RCC 7860 (cell line): ENCODE data around the gene SUSD3.
"Not testable (repeated sequence)": the region's sequence is repeated elsewhere in the genome, so short reads cannot be mapped to it uniquely, and the experiment has no call there.

Source experiments
- DNase-seq: peaks from one replicate; pipeline ENCODE4 v3.0.0-alpha.2; 2015; ENCODE audit warnings: low spot score
- FAIRE-seq: peaks from 2 replicates; lab custom pipeline; 2012; peaks lifted over from hg19 to GRCh38; lab: Jason Lieb, UNC

Gene SUSD3

GRCh38 chr9:93091453-93092081 is 33.1 kb downstream of the SUSD3 start:
- DNase-seq (peak; percentile 50), FAIRE-seq (no peak)

GRCh38 chr9:93092251-93092991 is 33.9 kb downstream of the SUSD3 start:
- no peak for DNase-seq
- FAIRE-seq: no peak

- DNase-seq (no peak), FAIRE-seq (no peak)
These were observed 34.8 kb downstream of the SUSD3 start for GRCh38 chr9:93093127-93093876.

- DNase-seq (no peak), FAIRE-seq (no peak)
These were observed 35.6 kb downstream of the SUSD3 start for GRCh38 chr9:93093877-93094657.

GRCh38 chr9:93094658-93095204 is 36.2 kb downstream of the SUSD3 start:
- DNase-seq (no peak), FAIRE-seq (no peak)

GRCh38 chr9:93095205-93096130 is 37.0 kb downstream of the SUSD3 start:
- DNase-seq: peak; percentile 95
- FAIRE-seq: peak; percentile 50

GRCh38 chr9:93096131-93096802 is 37.8 kb downstream of the SUSD3 start, which contains the start of gene CARD19:
TSS of gene CARD19 (plus strand) at chr9:93096217. CDS start at chr9:93096346, 129 bp downstream.
- no peak for FAIRE-seq
- no peak for DNase-seq

- no peak for FAIRE-seq
These were observed 38.4 kb downstream of the SUSD3 start for GRCh38 chr9:93096811-93097382.

GRCh38 chr9:93097511-93098201 is 39.2 kb downstream of the SUSD3 start:
- FAIRE-seq (no peak), DNase-seq (no peak)

More at GRCh38 chr9:93096811-93097382, 38.4 kb downstream of the SUSD3 start:
- no peak for DNase-seq

GRCh38 chr9:93098236-93098946 is 39.9 kb downstream of the SUSD3 start:
- FAIRE-seq: peak; percentile 95
- DNase-seq: peak; percentile 93

GRCh38 chr9:93099551-93100275 is 41.2 kb downstream of the SUSD3 start:
- FAIRE-seq (no peak), DNase-seq (no peak)

- no peak for FAIRE-seq
- no peak for DNase-seq
These were observed 41.8 kb downstream of the SUSD3 start for GRCh38 chr9:93100276-93100636.

- not testable (repeated sequence) for DNase-seq, FAIRE-seq
These were observed 42.6 kb downstream of the SUSD3 start for GRCh38 chr9:93101086-93101485.

GRCh38 chr9:93105620-93106019 is 47.1 kb downstream of the SUSD3 start:
- FAIRE-seq: no peak
- no peak for DNase-seq

- FAIRE-seq: no peak
- DNase-seq: no peak
These were observed 48.8 kb downstream of the SUSD3 start for GRCh38 chr9:93107151-93107824.

- FAIRE-seq (no peak), DNase-seq (no peak)
These were observed 49.3 kb downstream of the SUSD3 start for GRCh38 chr9:93107825-93108161.
